Common myeloid progenitor, CD34-positive (primary cell): Measurements from ENCODE around the gene FOXJ3.

ENCODE experiments used
- CTCF ChIA-PET: fragments of 350-600 bp; sonication (Branson Sonifier 250); formaldehyde crosslinking; loops from one replicate; lab custom pipeline; 2021; ENCODE audit warnings: antibody characterized with exemption; lab: Charles Lee
- POLR2A ChIA-PET: fragments of 350-600 bp; sonication (Branson Sonifier 250); formaldehyde crosslinking; loops from one replicate; lab custom pipeline; 2021; ENCODE audit warnings: antibody characterized with exemption; lab: Charles Lee
- DNase-seq, 3 donors: peaks; one replicate each; pipeline versions ENCODE4 v3.0.0 to v3.0.0-alpha.2; 2013
- H3K27ac ChIP-seq, 2 experiments: 1 replicate in 1 of 2; 2 replicates in 1 of 2; pipeline ENCODE4 v1.7.0; 2013; ENCODE audit warnings: inconsistent platforms in 2 of 2, low read length in 2 of 2, mild to moderate bottlenecking in 2 of 2, low read depth in 1 of 2, moderate library complexity in 1 of 2; ENCODE audit not compliant: severe bottlenecking in 2 of 2, insufficient read depth in 1 of 2, poor library complexity in 1 of 2
- H3K27me3 ChIP-seq, 5 experiments: replicated peaks in 2 of 5; 1 replicate in 3 of 5; 2 replicates in 2 of 5; pipeline versions ENCODE4 v1.6.1 to v1.7.0; 2013; ENCODE audit warnings: low read length in 4 of 5, mild to moderate bottlenecking in 2 of 5, moderate library complexity in 2 of 5, inconsistent platforms in 1 of 5; ENCODE audit not compliant: insufficient read depth in 5 of 5, control insufficient read depth in 4 of 5
- H3K36me3 ChIP-seq, 4 experiments: 1 replicate in 2 of 4; 2 replicates in 2 of 4; pipeline versions ENCODE4 v1.6.1 to v1.7.0; 2013; ENCODE audit warnings: low read length in 3 of 4, control low read depth in 1 of 4, mild to moderate bottlenecking in 1 of 4; ENCODE audit not compliant: control insufficient read depth in 4 of 4, insufficient read depth in 4 of 4
- H3K4me1 ChIP-seq, 4 experiments: 1 replicate in 3 of 4; 2 replicates in 1 of 4; pipeline versions ENCODE4 v1.6.1 to v1.7.1; 2013; ENCODE audit warnings: low read length in 3 of 4, mild to moderate bottlenecking in 3 of 4, control low read depth in 1 of 4, inconsistent platforms in 1 of 4, moderate library complexity in 1 of 4; ENCODE audit not compliant: control insufficient read depth in 4 of 4, insufficient read depth in 4 of 4; ENCODE audit errors: control extremely low read depth in 1 of 4
- H3K4me3 ChIP-seq, 7 experiments: 1 replicate in 4 of 7; 2 replicates in 3 of 7; pipeline versions ENCODE4 v1.5.1 to v1.7.0; 2013; ENCODE audit warnings: mild to moderate bottlenecking in 7 of 7, low read length in 6 of 7, moderate library complexity in 6 of 7, inconsistent platforms in 2 of 7, low read depth in 2 of 7, control low read depth in 1 of 7; ENCODE audit not compliant: insufficient read depth in 4 of 7, control insufficient read depth in 1 of 7; ENCODE audit errors: extremely low read depth in 1 of 7
- H3K9me3 ChIP-seq, 5 experiments: 1 replicate in 4 of 5; 2 replicates in 1 of 5; pipeline versions ENCODE4 v1.6.1 to v1.7.1; 2013; ENCODE audit warnings: low read length in 4 of 5, mild to moderate bottlenecking in 2 of 5, inconsistent platforms in 1 of 5, low read depth in 1 of 5, moderate library complexity in 1 of 5; ENCODE audit not compliant: control insufficient read depth in 4 of 5, insufficient read depth in 2 of 5; ENCODE audit errors: control extremely low read depth in 1 of 5
- WGBS: methylation state at CpG from one replicate; pipeline ENCODE4 v1.1.5; 2013; ENCODE audit not compliant: insufficient coverage; 5-methylcytosine and 5-hydroxymethylcytosine counted together

Gene FOXJ3

GRCh38 chr1:42240966-42241755 is 93.9 kb downstream of the FOXJ3 start:
- POLR2A ChIA-PET = interaction anchor here (0.5 to 0.6 kb wide), 2 partner anchors 38 to 115 kb away, joined by 4 to 5 read pairs; no protein-coding TSS in a partner anchor
- CTCF ChIA-PET = interaction anchor here (1.0 to 1.2 kb wide), 2 partner anchors 21 to 23 kb away, joined by 3 to 4 read pairs; no protein-coding TSS in a partner anchor

GRCh38 chr1:42239555-42239954 is 95.5 kb downstream of the FOXJ3 start:
- Histone ChIP-seq H3K27ac (no peak overlapping the region), H3K27me3 (no peaks in the 10 kb centered on the region), H3K36me3 (peaks cover 5 to 43% (median 11%) of the 10 kb centered on the region in 4 experiments), H3K4me1 (peaks cover 0 to 3% (median 0%) of the 10 kb centered on the region in 4 experiments), H3K4me3 (no peak overlapping the region), H3K9me3 (peaks cover 18 to 54% (median 20%) of the 10 kb centered on the region in 5 experiments)
- no peak for DNase-seq
- ChIA-PET CTCF (interaction anchor here (0.6 to 1.2 kb wide), 2 partner anchors 25 to 30 kb away, joined by 3 to 4 read pairs; no protein-coding TSS in a partner anchor), POLR2A (no interaction called here)
- WGBS = no CpG with 5 or more reads among the region's 1 CpG

More at GRCh38 chr1:42240966-42241755, 93.9 kb downstream of the FOXJ3 start:
- no peak overlapping the region for H3K27ac ChIP-seq
- no peaks in the 10 kb centered on the region for H3K27me3 ChIP-seq
- peaks cover 0 to 3% (median 0%) of the 10 kb centered on the region in 4 experiments for H3K4me1 ChIP-seq
- peaks cover 5 to 37% (median 7%) of the 10 kb centered on the region in 4 experiments for H3K36me3 ChIP-seq
- WGBS = 88% methylated on average over 5 of the region's 5 CpGs
- peak in 2 of 3 donors; percentile 5 to 31 for DNase-seq
- peaks cover 10 to 50% (median 14%) of the 10 kb centered on the region in 5 experiments for H3K9me3 ChIP-seq
- H3K4me3 ChIP-seq = no peak overlapping the region

- ChIA-PET CTCF (interaction anchor here (0.6 kb wide), 1 partner anchor 30 kb away, joined by 3 read pairs; no protein-coding TSS in a partner anchor), POLR2A (no interaction called here)
- Histone ChIP-seq H3K9me3 (peaks cover 18 to 51% (median 20%) of the 10 kb centered on the region in 5 experiments), H3K27me3 (no peaks in the 10 kb centered on the region), H3K27ac (no peak overlapping the region), H3K36me3 (peaks cover 5 to 41% (median 10%) of the 10 kb centered on the region in 4 experiments), H3K4me3 (no peak overlapping the region), H3K4me1 (peaks cover 0 to 3% (median 0%) of the 10 kb centered on the region in 4 experiments)
- no CpG with 5 or more reads among the region's 1 CpG for WGBS
- no peak for DNase-seq
These were observed 96.0 kb downstream of the FOXJ3 start for GRCh38 chr1:42239041-42239440.

- H3K27ac ChIP-seq = no peak overlapping the region
- POLR2A ChIA-PET = no interaction called here
- WGBS = no CpG with 5 or more reads among the region's 7 CpGs
These were observed 103.8 kb downstream of the FOXJ3 start for GRCh38 chr1:42231253-42231652.

GRCh38 chr1:42228938-42229337 is 106.1 kb downstream of the FOXJ3 start:
- POLR2A ChIA-PET = no interaction called here
- CTCF ChIA-PET = no interaction called here
- no peaks in the 10 kb centered on the region for H3K4me1 ChIP-seq
- peaks cover 0 to 7% (median 2%) of the 10 kb centered on the region in 4 experiments for H3K36me3 ChIP-seq
- DNase-seq = no peak
- H3K9me3 ChIP-seq = no peaks in the 10 kb centered on the region
- 98% methylated on average over 6 of the region's 6 CpGs for WGBS
- no peak overlapping the region for H3K27ac ChIP-seq
- no peak overlapping the region for H3K4me3 ChIP-seq
- no peaks in the 10 kb centered on the region for H3K27me3 ChIP-seq

More at GRCh38 chr1:42231253-42231652, 103.8 kb downstream of the FOXJ3 start:
- CTCF ChIA-PET = no interaction called here
- no peak overlapping the region for H3K4me3 ChIP-seq
- no peaks in the 10 kb centered on the region for H3K27me3 ChIP-seq
- no peaks in the 10 kb centered on the region for H3K4me1 ChIP-seq
- no peak for DNase-seq
- H3K36me3 ChIP-seq = peaks cover 0 to 8% (median 6%) of the 10 kb centered on the region in 4 experiments
- H3K9me3 ChIP-seq = peaks cover 2 to 14% (median 10%) of the 10 kb centered on the region in 5 experiments

GRCh38 chr1:42223036-42223435 is 112.0 kb downstream of the FOXJ3 start:
- WGBS = 83% methylated on average over 1 of the region's 1 CpG
- no peak for DNase-seq
- Histone ChIP-seq H3K36me3 (peaks cover 4 to 14% (median 8%) of the 10 kb centered on the region in 4 experiments), H3K4me1 (peaks cover 0 to 3% (median 0%) of the 10 kb centered on the region in 4 experiments), H3K27me3 (no peaks in the 10 kb centered on the region), H3K4me3 (no peak overlapping the region), H3K27ac (no peak overlapping the region), H3K9me3 (no peaks in the 10 kb centered on the region)
- ChIA-PET CTCF (interaction anchor here (1.2 kb wide), 1 partner anchor 46 kb away, joined by 3 read pairs; no protein-coding TSS in a partner anchor), POLR2A (no interaction called here)
